Liver (tissue), 3 donors: Measurements from ENCODE around the gene SLC25A21.

ENCODE experiments used
- EGR1 ChIP-seq, 2 donors: IDR thresholded peaks; 2 replicates each; pipeline ENCODE4 v1.6.1; 2016 to 2018; ENCODE audit warnings: antibody characterized with exemption in 2 of 2, low read depth in 2 of 2
- FOXA1 ChIP-seq: IDR thresholded peaks from 2 replicates; pipeline ENCODE4 v1.6.1; 2016; ENCODE audit warnings: antibody characterized with exemption
- GABPA ChIP-seq, 2 donors: IDR thresholded peaks in 1 of 2; conservative IDR thresholded peaks in 1 of 2; 2 replicates each; pipeline ENCODE4 v1.6.1; 2016; ENCODE audit warnings: antibody characterized with exemption in 2 of 2, mild to moderate bottlenecking in 1 of 2, moderate library complexity in 1 of 2
- JUND ChIP-seq, 2 donors: IDR thresholded peaks; 2 replicates each; pipeline ENCODE4 v1.6.1; 2016; ENCODE audit warnings: antibody characterized with exemption in 2 of 2
- NR2F2 ChIP-seq: IDR thresholded peaks from 2 replicates; pipeline ENCODE4 v1.6.1; 2016; ENCODE audit warnings: antibody characterized with exemption
- RAD21 ChIP-seq, 2 donors: IDR thresholded peaks; 2 replicates each; pipeline ENCODE4 v1.6.1; 2016; ENCODE audit warnings: antibody characterized with exemption in 2 of 2, mild to moderate bottlenecking in 2 of 2
- RXRA ChIP-seq, 2 donors: IDR thresholded peaks; 2 replicates each; pipeline ENCODE4 v1.6.1; 2017 to 2018; ENCODE audit warnings: antibody characterized with exemption in 2 of 2, mild to moderate bottlenecking in 1 of 2
- TAF1 ChIP-seq: conservative IDR thresholded peaks from 2 replicates; pipeline ENCODE4 v1.6.1; 2016; ENCODE audit warnings: antibody characterized with exemption, mild to moderate bottlenecking
- YY1 ChIP-seq: IDR thresholded peaks from 2 replicates; pipeline ENCODE4 v1.6.1; 2016; ENCODE audit warnings: antibody characterized with exemption, mild to moderate bottlenecking
- TF ChIP-seq, protein P1 (sequence below): IDR thresholded peaks from 2 replicates; pipeline ENCODE4 v1.6.1; 2016; ENCODE audit warnings: antibody characterized with exemption
- TF ChIP-seq, protein P2 (sequence below): fragments of 150-350 bp; IDR thresholded peaks from 2 replicates; pipeline ENCODE4 v1.5.1; 2017; ENCODE audit warnings: improper control_type of control experiment, low read depth, low read length; ENCODE audit not compliant: missing input control
- TF ChIP-seq, protein P3 (sequence below): IDR thresholded peaks from 2 replicates; pipeline ENCODE4 v1.6.1; 2016; ENCODE audit warnings: antibody characterized with exemption
- TF ChIP-seq, protein P4 (sequence below): IDR thresholded peaks from 2 replicates; pipeline ENCODE4 v1.6.1; 2016; ENCODE audit warnings: antibody characterized with exemption, mild to moderate bottlenecking
- TF ChIP-seq, protein P5 (sequence below): IDR thresholded peaks from 2 replicates; pipeline ENCODE4 v1.6.1; 2016; ENCODE audit warnings: antibody characterized with exemption
- donor health status: healthy.
- donor health status: healthy.

DNA sequence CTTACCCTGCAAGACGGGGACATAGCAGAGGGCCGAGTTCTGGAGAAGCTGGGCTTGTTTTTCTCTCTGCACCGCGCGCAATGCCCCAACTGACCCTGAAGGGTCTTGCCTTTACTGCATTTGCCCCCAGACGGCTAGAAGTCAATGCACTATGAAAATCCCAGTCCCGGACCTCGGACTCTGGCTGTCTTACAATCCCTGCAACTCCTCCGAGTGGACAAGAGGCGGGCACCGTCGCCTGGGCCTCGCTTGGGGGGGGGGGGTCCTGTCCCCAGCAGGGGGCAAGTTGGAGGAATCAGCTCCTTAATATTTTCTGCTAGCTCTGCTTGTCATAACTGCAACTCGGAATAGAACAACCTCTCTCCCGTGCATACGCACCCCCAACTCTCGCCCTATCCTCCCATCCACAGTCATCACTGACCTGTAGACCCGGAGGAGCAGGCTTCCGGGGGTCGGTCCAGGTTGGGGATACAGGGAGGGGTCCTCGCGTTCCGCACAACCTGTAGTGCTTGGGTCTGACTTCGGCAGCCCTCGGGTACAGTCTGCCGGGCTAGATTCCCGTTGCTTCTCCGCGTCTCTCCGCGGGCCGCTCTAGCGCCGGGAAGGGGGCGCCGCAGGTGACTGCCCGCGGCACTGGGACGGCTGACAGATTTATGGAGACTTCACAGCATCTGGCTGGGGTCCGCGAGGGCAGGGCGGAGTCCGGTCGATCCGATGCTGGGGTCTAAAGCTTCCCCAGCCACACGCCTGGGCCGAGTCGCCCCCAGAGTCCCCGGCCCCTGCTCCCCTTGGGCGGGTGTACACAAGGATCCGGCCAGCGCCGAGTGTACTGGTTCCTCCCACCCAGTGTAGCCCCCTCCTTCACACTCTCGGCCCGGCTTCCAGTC is 514.0 kb downstream of the SLC25A21 start:
- no peak for TF ChIP-seq YY1
- TF ChIP-seq, protein P1, sequence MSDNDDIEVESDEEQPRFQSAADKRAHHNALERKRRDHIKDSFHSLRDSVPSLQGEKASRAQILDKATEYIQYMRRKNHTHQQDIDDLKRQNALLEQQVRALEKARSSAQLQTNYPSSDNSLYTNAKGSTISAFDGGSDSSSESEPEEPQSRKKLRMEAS: no peak
- TF ChIP-seq, protein P2, sequence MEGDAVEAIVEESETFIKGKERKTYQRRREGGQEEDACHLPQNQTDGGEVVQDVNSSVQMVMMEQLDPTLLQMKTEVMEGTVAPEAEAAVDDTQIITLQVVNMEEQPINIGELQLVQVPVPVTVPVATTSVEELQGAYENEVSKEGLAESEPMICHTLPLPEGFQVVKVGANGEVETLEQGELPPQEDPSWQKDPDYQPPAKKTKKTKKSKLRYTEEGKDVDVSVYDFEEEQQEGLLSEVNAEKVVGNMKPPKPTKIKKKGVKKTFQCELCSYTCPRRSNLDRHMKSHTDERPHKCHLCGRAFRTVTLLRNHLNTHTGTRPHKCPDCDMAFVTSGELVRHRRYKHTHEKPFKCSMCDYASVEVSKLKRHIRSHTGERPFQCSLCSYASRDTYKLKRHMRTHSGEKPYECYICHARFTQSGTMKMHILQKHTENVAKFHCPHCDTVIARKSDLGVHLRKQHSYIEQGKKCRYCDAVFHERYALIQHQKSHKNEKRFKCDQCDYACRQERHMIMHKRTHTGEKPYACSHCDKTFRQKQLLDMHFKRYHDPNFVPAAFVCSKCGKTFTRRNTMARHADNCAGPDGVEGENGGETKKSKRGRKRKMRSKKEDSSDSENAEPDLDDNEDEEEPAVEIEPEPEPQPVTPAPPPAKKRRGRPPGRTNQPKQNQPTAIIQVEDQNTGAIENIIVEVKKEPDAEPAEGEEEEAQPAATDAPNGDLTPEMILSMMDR: no peak
- no peak for TF ChIP-seq TAF1
- TF ChIP-seq, protein P3, sequence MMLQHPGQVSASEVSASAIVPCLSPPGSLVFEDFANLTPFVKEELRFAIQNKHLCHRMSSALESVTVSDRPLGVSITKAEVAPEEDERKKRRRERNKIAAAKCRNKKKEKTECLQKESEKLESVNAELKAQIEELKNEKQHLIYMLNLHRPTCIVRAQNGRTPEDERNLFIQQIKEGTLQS: no peak
- TF ChIP-seq GABPA (IDR thresholded peaks at IDR 0.05 in 1 of 2, conservative IDR thresholded peaks at IDR 0.05 in 1 of 2): no peak
- no peak for TF ChIP-seq RAD21 (IDR thresholded peaks at IDR 0.05)
- TF ChIP-seq JUND (IDR thresholded peaks at IDR 0.05): no peak
- TF ChIP-seq EGR1 (IDR thresholded peaks at IDR 0.05; ENCODE audit: low read depth in 2 of 2): no peak
- TF ChIP-seq, protein P4, sequence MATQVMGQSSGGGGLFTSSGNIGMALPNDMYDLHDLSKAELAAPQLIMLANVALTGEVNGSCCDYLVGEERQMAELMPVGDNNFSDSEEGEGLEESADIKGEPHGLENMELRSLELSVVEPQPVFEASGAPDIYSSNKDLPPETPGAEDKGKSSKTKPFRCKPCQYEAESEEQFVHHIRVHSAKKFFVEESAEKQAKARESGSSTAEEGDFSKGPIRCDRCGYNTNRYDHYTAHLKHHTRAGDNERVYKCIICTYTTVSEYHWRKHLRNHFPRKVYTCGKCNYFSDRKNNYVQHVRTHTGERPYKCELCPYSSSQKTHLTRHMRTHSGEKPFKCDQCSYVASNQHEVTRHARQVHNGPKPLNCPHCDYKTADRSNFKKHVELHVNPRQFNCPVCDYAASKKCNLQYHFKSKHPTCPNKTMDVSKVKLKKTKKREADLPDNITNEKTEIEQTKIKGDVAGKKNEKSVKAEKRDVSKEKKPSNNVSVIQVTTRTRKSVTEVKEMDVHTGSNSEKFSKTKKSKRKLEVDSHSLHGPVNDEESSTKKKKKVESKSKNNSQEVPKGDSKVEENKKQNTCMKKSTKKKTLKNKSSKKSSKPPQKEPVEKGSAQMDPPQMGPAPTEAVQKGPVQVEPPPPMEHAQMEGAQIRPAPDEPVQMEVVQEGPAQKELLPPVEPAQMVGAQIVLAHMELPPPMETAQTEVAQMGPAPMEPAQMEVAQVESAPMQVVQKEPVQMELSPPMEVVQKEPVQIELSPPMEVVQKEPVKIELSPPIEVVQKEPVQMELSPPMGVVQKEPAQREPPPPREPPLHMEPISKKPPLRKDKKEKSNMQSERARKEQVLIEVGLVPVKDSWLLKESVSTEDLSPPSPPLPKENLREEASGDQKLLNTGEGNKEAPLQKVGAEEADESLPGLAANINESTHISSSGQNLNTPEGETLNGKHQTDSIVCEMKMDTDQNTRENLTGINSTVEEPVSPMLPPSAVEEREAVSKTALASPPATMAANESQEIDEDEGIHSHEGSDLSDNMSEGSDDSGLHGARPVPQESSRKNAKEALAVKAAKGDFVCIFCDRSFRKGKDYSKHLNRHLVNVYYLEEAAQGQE: no peak
- TF ChIP-seq, protein P5, sequence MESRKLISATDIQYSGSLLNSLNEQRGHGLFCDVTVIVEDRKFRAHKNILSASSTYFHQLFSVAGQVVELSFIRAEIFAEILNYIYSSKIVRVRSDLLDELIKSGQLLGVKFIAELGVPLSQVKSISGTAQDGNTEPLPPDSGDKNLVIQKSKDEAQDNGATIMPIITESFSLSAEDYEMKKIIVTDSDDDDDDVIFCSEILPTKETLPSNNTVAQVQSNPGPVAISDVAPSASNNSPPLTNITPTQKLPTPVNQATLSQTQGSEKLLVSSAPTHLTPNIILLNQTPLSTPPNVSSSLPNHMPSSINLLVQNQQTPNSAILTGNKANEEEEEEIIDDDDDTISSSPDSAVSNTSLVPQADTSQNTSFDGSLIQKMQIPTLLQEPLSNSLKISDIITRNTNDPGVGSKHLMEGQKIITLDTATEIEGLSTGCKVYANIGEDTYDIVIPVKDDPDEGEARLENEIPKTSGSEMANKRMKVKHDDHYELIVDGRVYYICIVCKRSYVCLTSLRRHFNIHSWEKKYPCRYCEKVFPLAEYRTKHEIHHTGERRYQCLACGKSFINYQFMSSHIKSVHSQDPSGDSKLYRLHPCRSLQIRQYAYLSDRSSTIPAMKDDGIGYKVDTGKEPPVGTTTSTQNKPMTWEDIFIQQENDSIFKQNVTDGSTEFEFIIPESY: no peak
- TF ChIP-seq RXRA (IDR thresholded peaks at IDR 0.05): no peak
- no peak for TF ChIP-seq NR2F2
- no peak for TF ChIP-seq FOXA1
